GM19099 (cell line): ENCODE data around the gene HS6ST2.

Experiments used
- POLR2A ChIP-seq: IDR thresholded peaks from 3 replicates; pipeline ENCODE4 v1.6.1; 2011; ENCODE audit warnings: low read depth; ENCODE audit not compliant: insufficient read length; ENCODE audit errors: extremely low read depth

Gene HS6ST2

DNA sequence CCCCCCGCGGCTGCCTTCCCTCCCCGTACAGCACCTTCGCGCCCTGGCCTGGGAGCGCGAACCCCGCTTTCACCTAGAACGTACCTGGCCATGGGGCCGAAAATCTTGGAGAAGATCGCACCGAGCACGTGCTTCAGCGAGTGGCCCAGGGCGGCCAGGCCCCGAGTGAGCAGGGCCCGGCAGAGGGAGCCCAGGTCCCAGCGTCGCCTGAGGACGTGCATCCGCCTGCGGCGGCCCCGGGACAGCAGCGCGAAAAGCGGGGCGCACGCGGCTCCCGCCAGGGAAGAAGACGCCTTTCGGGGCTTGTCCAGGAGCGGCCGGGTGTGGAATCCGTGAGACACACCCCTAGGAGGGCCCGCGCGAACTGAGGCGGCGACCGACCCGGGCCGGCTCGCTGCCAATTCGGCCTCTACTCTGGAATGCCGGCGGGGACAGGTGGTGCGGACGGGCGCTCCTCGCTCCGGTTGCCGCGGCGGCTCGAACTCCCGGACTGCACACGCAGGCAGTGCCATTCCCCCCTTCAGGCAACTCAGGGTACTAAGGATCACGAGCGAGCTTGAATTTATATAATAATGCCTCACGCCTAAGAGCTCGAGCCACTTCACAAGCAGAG lies at the start of gene HS6ST2:
TSS of gene HS6ST2 (minus strand) at position 539 of the 613 bp plus-strand sequence.
- no peak for TF ChIP-seq POLR2A

- no peak for TF ChIP-seq POLR2A
These were observed 49.0 kb upstream of the HS6ST2 start for GRCh38 chrX:133007458-133007857.

GRCh38 chrX:133005616-133006015 lies 47.2 kb upstream of the HS6ST2 start:
- no peak for TF ChIP-seq POLR2A

- TF ChIP-seq POLR2A: no peak
These were observed 46.6 kb upstream of the HS6ST2 start for GRCh38 chrX:133005042-133005441.

DNA sequence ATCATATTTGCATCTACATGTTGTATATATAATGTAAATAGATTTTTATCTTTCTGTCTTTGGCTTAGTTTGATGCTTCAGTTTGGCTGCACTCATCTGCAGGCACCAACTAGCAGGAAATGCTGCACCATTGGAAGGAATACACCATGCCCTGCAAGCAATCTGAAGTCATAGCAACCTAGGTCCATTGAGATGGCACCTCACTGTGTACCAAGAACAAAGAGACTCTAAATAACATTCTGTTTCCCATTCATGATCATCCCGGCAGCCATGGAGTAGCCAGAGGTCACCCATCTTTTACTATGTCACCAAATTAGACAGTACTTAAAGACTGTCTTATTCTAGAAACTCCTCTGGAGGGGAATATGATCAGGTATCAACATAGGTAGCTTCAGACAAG lies 40.8 kb upstream of the HS6ST2 start:
- TF ChIP-seq POLR2A: no peak

DNA sequence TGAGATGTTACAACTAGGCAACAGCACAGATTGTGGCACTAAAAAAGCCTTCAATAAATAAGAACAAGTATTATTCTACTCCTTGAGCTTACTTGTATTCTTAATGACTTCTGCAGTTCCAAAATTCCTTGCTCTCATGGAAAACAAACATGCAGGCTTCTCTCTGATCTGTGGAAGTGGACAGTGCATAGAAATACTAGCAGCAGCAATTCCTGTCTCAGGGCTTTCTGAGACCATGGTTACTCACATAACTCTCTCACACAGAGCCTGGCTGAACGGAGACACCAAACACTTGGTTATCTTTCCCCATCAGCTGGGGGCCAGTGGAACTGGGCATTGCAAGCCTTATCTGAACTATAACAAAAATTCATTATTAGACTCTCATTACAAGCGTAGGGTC lies 32.4 kb upstream of the HS6ST2 start:
- TF ChIP-seq POLR2A: no peak

DNA sequence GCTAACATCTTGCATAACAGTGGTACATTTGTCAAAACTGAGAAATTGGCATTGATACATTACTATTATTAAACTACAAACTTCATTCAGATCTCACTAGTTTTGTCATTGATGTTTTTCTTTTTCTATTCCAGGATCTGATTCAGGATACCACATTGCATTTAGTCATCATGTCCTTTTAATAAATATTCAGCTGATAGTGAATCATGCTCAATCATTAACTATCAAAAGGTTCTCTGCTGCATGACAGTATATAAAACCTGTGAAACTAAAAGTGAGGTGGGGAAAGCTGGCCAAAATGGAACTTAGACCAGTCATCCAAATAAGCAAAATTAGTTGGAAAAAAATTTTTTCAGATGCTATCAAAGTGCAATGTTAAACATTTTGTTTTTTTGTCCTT lies 28.1 kb upstream of the HS6ST2 start:
- no peak for TF ChIP-seq POLR2A

DNA sequence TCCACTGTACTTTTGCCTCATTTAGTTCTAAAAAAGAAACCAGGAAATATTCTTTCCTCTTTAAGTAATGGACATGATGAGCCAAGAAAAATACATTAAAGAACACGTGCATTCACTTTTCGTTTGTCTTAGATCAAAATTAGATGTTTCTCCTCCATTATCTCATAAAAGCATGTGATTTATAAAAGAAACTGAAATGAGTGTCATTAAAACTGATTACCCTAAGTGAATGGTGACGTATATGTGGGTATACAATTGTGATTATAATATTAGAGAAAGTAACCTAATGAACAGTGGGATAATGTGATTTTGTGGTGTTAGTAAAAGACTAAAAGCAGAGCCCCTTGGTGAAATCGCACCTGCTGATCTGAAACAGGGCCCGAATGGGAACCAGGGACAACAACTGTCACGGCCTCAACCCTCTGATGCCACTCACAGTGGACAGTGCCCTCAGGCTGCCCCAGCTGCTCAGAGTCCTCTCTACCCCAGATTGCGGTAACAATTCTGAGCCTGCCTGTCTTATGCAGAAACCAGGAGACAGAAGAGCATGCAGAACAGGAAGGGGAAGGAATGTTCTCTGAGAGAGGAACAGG lies 25.7 kb upstream of the HS6ST2 start:
- no peak for TF ChIP-seq POLR2A

GRCh38 chrX:132983496-132983895 lies 25.1 kb upstream of the HS6ST2 start:
- no peak for TF ChIP-seq POLR2A

DNA sequence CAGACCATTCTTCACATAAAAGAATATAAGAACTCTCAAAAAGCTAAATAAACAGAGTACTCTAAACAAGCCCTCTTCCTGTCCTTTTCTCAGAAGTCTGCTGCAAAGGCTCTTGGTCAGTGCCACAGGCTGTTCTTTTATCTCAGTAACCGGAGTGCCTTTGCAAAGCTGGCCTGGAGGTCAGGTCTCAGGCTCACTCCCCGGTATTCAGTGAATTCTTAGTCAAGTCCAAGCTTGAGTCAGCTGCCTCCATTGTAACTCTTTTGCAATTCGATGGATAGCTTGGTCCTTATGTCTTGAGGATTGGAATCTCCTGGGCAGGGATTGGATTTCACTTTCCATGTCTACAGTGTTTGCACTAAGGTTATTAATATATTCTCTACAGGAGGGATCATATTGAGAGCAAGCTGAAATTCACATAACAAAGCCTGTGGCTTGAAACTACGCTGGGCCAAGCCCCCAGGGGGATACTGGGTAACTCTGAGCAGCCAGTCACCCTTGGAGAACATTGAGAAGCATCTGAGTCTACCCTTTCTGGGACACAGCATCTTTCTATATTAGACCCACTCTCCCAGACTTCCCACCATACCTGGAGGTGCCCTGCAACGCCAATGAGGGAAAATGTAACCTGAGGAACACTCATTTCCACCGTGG lies 10.0 kb upstream of the HS6ST2 start:
- TF ChIP-seq POLR2A: no peak

DNA sequence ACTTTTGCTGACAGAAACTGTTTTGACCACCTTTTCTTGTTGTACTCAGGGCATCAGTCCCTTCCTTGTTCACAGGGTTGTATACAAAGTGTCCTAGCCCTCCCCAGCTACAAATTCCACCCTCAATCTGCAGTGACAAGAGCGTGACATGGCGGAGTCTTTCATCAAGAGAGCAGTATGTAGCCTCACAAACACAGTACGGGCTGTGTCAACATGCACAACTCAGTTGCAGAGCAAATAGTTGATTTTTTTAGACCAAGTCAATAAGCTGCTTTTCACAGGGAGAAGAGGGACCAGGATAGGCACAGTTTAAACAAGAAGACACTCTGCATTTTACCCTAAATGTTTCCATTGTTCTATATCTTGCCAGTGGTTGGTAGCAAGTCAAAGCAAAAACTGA lies 8.6 kb upstream of the HS6ST2 start:
- no peak for TF ChIP-seq POLR2A

DNA sequence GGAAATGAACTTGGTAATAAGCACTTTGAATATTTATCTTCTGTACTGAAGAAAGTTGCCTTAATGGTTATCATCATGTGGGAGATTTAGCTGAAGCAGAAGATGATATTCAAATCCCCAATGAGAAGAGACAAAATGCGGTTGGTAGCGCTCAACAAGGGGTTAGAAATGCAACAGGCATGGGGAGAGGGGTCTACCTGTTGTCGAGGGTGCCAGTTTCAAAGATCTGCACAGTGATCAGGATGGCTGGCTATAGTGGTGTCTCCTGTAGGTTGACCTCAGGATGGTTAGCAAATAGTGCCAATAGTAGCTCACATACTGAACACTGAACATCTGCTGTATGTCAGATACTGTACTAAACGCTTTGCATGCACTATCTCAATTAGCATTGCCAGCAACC lies 7.0 kb upstream of the HS6ST2 start:
- TF ChIP-seq POLR2A: no peak

DNA sequence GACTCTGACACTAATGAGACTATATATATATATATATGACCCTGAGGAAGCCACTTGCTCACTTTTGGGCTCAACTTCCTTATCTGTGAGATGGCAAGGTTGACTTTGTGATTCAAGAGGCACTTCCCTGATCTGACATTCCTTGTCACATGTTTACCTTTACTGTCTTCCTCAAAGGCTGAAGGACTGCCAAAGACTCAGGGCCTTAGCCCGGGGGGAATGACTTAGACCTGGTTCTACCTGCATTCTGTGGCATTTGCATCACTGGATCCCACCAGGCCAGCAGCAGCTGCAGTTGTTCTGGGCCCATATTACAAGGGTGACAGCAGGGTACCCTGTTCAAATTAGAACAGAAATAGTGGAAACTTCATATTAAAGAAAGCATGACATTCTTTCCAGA lies 3.1 kb upstream of the HS6ST2 start:
- no peak for TF ChIP-seq POLR2A

- no peak for TF ChIP-seq POLR2A
These were observed 978 bp downstream of the HS6ST2 start for GRCh38 chrX:132957211-132958090.

- no peak for TF ChIP-seq POLR2A
These were observed 1.8 kb downstream of the HS6ST2 start for GRCh38 chrX:132956421-132957210.
